ENCODE measurements around the gene CREB3L2.

GRCh38 chr7:137925754-137926153 lies 76.1 kb downstream of the CREB3L2 start:
- TF ChIP-seq CTCF (conservative IDR thresholded peaks at IDR 0.05) (no peak), ZFX (IDR thresholded peaks at IDR 0.05) (no peak)
